Ishikawa (cell line): Measurements from ENCODE around the gene PRDM2.

Experiments
- CEBPB ChIP-seq: IDR thresholded peaks from 2 replicates; pipeline ENCODE4 v1.6.1; 2012
- FOXM1 ChIP-seq: IDR thresholded peaks from 2 replicates; pipeline ENCODE4 v1.6.1; 2012; ENCODE audit warnings: low read depth, borderline replicate concordance
- MAX ChIP-seq: IDR thresholded peaks from 2 replicates; pipeline ENCODE4 v1.6.1; 2012
- NFIC ChIP-seq: IDR thresholded peaks from 2 replicates; pipeline ENCODE4 v1.6.1; 2012
- RAD21 ChIP-seq: IDR thresholded peaks from 2 replicates; pipeline ENCODE4 v1.6.1; 2012; ENCODE audit warnings: low read depth
- REST ChIP-seq: IDR thresholded peaks from 2 replicates; pipeline ENCODE4 v1.6.1; 2012; ENCODE audit warnings: low read depth, mild to moderate bottlenecking
- TAF1 ChIP-seq: IDR thresholded peaks from 2 replicates; pipeline ENCODE4 v1.6.1; 2012; ENCODE audit warnings: low read depth, mild to moderate bottlenecking
- TCF12 ChIP-seq: IDR thresholded peaks from 2 replicates; pipeline ENCODE4 v1.6.1; 2012; ENCODE audit warnings: low read depth
- TEAD4 ChIP-seq: IDR thresholded peaks from 2 replicates; pipeline ENCODE4 v1.6.1; 2012
- YY1 ChIP-seq: IDR thresholded peaks from 2 replicates; pipeline ENCODE4 v1.6.1; 2012; ENCODE audit warnings: low read depth
- ZBTB7A ChIP-seq: IDR thresholded peaks from 2 replicates; pipeline ENCODE4 v1.6.1; 2012; ENCODE audit warnings: low read depth
- TF ChIP-seq, protein P1 (sequence below): IDR thresholded peaks from 2 replicates; pipeline ENCODE4 v1.6.1; 2012

DNA sequence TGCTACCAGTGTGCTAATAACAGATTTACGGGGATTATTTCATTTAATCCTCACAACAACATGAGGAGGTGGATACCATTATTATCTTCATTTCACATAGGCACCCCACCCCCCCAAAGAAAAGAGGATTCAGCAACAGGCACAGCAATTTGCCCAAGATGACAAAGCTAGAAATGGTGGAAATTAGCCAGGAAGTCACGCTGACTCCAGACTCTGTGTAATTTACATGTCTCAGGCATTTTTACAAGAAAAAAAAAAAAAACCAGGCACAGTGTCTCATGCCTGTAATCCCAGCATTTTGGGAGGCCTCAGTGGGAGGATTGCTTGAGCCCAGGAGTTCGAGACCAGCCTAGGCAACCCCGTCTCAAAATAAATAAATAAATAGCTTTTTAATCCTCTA, 37.5 kb upstream of the PRDM2 start:
- TF ChIP-seq REST (no peak), NFIC (no peak), TEAD4 (no peak), RAD21 (no peak), CEBPB (no peak), MAX (no peak), TAF1 (no peak), ZBTB7A (no peak), TCF12 (no peak), YY1 (no peak), FOXM1 (no peak)
- TF ChIP-seq, protein P1, sequence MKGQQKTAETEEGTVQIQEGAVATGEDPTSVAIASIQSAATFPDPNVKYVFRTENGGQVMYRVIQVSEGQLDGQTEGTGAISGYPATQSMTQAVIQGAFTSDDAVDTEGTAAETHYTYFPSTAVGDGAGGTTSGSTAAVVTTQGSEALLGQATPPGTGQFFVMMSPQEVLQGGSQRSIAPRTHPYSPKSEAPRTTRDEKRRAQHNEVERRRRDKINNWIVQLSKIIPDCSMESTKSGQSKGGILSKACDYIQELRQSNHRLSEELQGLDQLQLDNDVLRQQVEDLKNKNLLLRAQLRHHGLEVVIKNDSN, result no peak
